GM21786 (cell line): ENCODE measurements around the gene DOCK7.
"Not testable (repeated sequence)": the region's sequence is repeated elsewhere in the genome, so short reads cannot be mapped to it uniquely, and the experiment has no call there.

Experiments
- ATAC-seq: cut with Tn5 transposase; IDR thresholded peaks from one replicate; pipeline ENCODE4 v1.9.1; 2021; ENCODE audit not compliant: unreplicated experiment

The DOCK7 gene

DNA sequence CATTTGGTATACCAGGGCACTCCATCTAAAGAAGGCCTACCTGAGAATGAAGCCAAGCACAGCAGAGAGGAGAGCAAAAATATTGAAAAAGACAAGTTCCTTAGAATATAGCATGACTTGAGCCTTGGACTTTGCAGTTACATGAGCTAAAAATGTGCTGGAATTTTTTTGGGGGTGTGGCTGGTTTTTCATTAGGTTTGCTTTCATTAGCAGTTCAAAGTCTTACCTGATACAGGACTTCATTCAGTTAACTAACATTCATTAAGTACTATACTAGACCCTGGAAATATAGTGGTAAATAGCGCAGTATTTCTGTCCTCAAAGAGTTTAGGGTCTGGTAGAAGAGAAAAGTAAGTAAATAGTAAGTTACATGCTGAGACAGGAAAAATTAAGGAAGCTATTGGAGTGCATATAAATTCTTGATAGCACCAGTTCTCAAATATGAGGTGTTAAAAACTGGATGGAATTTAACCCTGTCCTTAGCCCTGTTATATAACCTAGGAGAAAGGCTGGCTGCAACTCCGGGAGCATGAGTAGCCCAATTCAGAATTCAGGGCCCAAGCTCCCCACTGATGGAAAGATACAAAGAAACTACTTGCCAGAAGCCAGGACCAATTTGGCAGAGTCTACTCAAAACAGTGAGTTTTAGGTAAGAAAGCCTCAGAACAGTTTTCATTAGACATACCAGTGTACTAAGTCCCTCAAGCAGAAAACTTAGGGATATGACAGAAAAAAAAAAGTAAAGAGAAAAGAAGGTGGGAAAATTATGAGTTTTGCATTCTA, 3.1 kb upstream of the DOCK7 start:
- ATAC-seq, result no peak

DNA sequence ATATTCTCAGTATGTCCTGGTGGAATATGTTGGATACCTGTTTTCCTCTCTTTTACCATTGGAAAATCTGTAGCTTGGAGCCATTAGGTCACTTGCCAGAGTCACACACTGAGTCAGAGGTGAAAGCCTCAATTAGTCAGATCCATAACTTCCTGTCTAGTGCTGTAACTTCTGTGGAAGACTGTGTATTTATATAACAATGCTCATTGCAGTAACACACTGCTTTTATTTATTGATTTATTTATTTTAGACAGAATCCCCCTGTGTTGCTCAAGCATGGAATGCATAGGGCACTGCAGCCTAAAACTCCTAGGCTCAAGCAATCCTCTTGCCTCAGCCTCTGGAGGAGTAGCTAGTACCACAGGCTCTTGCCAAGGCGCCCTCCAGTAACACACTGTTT, 1.3 kb upstream of the DOCK7 start:
- ATAC-seq, result no peak

GRCh38 chr1:62688687-62689085, 500 bp upstream of the DOCK7 start:
- ATAC-seq, result no peak

- ATAC-seq, result peak; percentile 31
Measured at GRCh38 chr1:62687421-62687902, 724 bp downstream of the DOCK7 start.

DNA sequence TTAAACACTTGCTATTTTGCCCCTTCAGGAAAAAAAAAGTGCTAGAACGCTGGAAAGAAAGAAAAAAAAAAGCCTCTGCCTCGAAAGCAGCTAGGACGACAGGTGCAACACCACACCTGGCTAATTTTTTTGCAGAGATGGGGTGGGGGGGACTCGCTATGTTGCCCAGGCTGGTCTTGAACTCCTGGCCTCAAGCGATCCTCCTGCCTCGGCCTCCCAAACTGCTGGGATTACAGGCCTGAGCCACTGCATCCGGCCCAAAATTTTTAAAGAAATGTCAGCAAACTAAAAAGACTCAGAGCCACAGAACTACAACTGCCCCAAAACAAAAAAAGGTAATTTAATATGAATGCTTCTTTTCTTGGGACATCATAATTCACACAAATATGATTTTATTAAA, 1.4 kb downstream of the DOCK7 start:
- ATAC-seq, result no peak

DNA sequence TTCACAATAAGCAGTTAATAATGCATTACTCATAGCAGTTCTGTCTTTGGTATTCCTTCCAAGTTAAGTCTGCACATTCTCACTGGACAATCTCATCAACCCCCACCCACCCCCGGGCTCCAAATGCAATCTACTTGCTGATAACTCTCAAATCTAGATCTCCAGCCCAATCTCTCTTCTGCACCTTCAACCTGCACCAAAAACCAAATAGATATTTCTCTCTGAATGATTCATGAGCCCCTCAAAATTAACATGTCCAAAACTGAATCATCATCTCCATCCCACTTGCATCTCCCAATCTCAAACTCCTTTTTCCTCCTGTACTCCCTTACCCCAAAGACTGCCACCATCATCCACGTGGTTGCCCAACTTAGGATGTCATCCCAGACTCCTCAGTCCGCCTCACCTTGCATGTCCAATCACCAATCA, 2.7 kb downstream of the DOCK7 start:
- ATAC-seq, result no peak

DNA sequence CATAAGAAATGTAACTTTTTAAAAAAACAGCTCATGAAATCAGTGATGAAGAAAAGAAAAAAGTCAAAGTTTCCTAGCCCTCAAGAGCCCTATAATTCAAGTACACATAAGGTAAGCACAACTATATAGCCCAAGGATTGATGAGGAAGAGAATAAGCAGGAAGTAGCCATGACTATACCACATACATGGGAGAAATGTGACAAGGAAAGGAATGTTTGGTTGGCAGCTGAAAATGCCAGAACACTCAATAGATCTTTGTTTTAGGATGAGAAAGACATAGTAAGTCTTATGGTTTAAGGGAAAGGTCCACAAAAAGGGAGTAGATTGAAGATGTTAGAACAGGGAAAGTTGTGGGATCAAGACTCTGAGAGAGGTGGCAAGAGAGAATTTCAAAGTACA, 5.7 kb downstream of the DOCK7 start:
- no peak for ATAC-seq

DNA sequence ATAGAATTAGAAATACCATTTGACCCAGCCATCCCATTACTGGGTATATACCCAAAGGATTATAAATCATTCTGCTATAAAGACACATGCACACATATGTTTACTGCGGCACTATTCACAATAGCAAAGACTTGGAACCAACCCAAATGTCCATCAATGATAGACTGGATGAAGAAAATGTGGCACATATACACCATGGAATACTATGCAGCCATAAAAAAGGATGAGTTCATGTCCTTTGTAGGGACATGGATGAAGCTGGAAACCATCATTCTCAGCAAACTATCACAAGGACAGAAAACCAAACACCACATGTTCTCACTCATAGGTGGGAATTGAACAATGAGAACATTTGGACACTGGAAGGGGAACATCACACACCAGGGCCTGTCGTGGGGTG, 7.2 kb downstream of the DOCK7 start:
- not testable (repeated sequence) for ATAC-seq

DNA sequence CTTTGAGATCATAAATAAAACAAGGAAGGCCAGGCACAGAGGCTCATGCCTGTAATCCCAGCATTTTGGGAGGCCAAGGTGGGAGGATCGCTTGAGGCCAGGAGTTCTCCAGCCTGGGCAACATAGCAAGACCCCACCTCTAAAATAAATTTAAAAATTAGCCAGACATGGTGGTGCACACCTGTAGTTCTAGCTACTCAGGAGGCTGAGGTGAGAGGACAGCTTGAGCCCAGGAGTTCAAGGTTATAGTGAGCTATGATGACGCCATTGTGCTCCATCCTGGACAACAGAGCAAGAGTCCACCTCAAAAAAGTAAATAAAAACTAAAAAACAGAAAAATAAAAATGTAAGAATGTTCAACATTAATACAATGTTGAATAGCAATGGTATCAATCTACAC, 10.4 kb downstream of the DOCK7 start:
- not testable (repeated sequence) for ATAC-seq

GRCh38 chr1:62676611-62677356, 11.4 kb downstream of the DOCK7 start:
- ATAC-seq, result no peak

DNA sequence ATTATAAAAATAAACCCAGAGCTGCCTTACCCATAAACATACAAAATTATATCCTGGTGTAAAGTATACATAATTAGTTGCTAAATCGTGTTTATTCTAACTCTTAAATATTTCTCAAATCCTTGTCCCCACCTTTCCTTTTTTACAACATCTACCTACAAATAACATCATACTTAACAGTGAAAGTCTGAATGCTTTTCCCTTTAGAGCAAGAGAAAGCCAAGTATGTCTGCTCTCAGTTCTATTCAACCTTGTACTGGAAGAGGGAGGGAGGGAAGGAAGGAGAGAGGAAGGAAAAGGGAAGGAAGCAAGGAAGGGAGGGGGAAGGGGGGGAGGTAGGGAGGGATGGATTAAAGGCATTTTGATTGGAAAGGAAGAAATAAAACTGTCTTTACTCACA, 14.6 kb downstream of the DOCK7 start:
- no peak for ATAC-seq

- ATAC-seq, result no peak
Measured at GRCh38 chr1:62672029-62672428, 16.2 kb downstream of the DOCK7 start.

DNA sequence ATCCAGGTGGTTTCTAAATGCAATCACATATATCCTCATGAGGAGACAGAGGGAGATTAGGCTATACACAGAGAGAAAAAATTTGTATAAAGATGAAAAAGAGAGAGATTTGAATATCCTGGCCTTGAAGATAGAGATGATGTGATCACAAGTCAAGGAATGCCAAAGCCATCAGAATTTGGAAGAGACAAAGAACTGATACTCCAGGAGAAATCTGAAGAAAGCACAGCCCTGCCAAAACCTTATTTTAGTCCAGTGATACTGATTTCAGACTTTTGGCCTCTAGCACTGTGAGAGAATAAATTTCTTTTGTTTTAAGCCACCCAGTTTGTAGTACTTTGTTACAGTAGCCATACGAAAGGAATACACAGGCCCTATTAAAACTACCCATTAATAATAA, 33.4 kb downstream of the DOCK7 start:
- ATAC-seq, result no peak

- no peak for ATAC-seq
Measured at GRCh38 chr1:62652387-62652786, 35.8 kb downstream of the DOCK7 start.

DNA sequence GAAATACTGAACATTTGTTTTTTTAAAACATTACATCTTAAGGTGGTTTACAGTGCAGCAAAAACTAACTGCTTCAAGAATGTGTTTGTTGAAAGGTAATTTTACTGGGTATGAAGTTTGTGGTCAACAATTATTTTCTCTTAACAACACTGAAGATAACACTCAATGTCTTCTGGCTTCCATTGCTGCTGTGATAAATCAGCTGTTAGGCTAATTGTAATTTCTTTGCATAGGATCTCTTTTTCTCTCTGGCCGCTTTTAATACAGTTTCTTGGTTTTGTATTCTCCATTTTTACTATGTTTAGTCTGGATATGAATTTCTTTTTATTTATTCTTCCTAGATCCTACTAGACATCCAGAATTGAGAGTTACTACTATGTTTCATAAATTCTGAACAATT, 44.9 kb downstream of the DOCK7 start:
- ATAC-seq, result no peak

DNA sequence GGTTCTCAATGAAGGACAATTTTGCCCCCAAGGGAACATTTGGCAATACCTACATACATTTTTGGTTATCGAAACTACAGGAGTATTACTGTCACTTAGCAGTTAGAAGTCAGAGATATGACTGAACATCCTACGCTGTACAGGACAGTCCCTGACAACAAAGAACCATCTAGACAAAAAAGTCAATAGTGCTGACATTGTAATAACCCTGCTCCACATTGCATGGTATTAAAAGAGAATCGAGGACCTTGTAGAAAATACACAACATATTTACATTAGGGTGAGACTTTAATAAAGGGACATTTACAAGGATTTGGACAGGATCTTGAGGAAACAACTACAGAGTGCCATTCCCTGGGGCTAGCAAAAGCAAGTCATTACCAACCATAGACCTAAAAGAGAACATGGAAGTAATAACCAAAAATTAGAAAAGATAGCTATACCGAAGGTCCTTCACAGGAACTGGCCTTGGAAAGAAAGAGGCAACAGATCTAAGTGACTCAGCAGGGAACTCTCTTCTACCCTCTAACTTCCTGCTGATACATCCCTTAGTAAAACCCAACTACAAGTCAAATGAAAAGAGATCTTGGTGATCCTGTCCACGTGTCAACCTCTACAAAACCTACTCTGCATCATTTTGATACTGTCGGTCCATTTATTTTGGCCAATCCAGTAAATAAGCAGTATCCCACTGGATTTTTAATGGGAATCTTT, 50.6 kb downstream of the DOCK7 start:
- ATAC-seq, result no peak

DNA sequence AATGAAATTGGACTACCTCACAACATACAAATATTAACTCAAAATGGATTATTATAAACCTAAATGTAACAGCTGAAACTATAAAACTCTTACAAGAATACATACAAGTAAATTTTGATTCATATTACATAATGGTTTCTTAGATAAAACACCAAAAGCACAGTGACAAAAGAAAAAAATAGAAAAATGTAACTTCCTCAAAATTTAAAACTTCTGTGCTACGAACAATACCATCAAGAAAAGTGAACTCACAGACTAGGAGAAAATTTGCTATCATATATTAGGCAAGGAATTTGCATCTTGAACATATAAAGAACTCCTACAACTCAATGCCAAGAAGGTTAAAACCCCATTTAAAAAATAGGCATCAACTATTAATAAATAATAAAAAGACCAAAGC, 59.7 kb downstream of the DOCK7 start:
- ATAC-seq, result no peak

DNA sequence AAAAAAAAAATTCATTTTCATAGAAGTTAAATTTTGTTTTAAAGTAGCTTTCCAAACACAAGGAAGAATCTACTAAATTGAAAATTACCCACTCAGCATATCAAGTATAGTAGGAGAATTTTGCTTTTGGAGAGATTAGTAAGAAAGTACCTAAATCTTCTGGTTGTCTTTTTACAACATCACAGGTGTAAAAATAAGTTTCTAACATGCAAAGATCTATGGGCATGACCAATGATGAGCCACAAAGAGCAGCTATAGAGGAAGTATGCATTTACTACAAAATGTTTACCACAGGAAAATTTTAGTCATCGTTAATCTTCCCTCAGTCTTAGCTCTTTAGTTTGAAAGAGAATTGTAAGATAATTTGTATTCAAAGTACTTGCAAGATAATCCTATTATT, 62.8 kb downstream of the DOCK7 start:
- ATAC-seq, result peak; percentile 50

DNA sequence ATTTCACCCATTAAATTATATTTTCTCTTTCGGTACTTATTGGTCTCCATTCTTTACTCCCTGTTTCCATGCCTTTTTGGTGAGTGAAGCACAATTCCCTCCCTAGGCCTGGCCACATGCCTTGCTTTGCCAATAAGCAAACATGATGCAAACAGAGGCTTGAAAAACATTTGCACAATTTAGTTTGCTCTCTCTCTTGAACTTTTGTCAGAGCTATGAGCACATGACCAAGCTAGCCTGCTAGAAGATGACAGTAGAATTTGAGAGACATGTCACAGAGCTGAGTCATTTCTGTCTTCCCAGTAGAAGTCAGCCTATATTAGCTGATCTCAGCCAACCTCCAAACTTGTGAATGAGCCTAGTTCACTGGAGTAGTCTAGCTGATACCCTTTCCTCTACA, 66.3 kb downstream of the DOCK7 start:
- peak; percentile 98 for ATAC-seq

- ATAC-seq, result no peak
Measured at GRCh38 chr1:62613890-62614289, 74.3 kb downstream of the DOCK7 start.

- peak; percentile 96 for ATAC-seq
Measured at GRCh38 chr1:62613325-62613727, 74.9 kb downstream of the DOCK7 start.

GRCh38 chr1:62612770-62613169, 75.4 kb downstream of the DOCK7 start:
- no peak for ATAC-seq
